Dendritic cell treated with granulocyte-macrophage colony-stimulating factor and Interleukin-4, amounts not matched to agents 40 ng/mL and 50 ng/mL, for 4 days (primary cell): ENCODE measurements around the gene TARS2.

Experiments
- H3K27ac Mint-ChIP-seq: one replicate; pipeline ENCODE4 v1.8.0; 2022; ENCODE audit warnings: mild to moderate bottlenecking, mixed read lengths
- H3K27me3 Mint-ChIP-seq: one replicate; pipeline ENCODE4 v1.8.0; 2022; ENCODE audit warnings: mild to moderate bottlenecking, mixed read lengths
- H3K36me3 Mint-ChIP-seq: one replicate; pipeline ENCODE4 v1.8.0; 2022; ENCODE audit warnings: low read depth, mixed read lengths
- H3K4me1 Mint-ChIP-seq: one replicate; pipeline ENCODE4 v1.8.0; 2022; ENCODE audit warnings: low read depth, mixed read lengths
- H3K4me3 Mint-ChIP-seq: one replicate; pipeline ENCODE4 v1.8.0; 2022; ENCODE audit warnings: mild to moderate bottlenecking, moderate library complexity, mixed read lengths
- H3K9me3 Mint-ChIP-seq: one replicate; pipeline ENCODE4 v1.8.0; 2022; ENCODE audit warnings: mixed read lengths
- intact Hi-C: fragments of 100-400 bp; cut with micrococcal nuclease; formaldehyde crosslinking; loops from one replicate; pipeline ENCODE4 v1.15.0; 2022

TARS2 gene

GRCh38 chr1:150551784-150552127 lies 64.5 kb downstream of the TARS2 start:
- H3K9me3 Mint-ChIP-seq = no peaks in the 10 kb centered on the region
- no peaks in the 10 kb centered on the region for H3K27me3 Mint-ChIP-seq
- H3K36me3 Mint-ChIP-seq = peaks cover 72% of the 10 kb centered on the region
- intact Hi-C loops = loop anchor here (1.0 to 5.0 kb wide), 2 partner anchors 10 to 89 kb away; no protein-coding TSS in a partner anchor
- peaks cover 59% of the 10 kb centered on the region for H3K4me1 Mint-ChIP-seq
- H3K27ac Mint-ChIP-seq = peak overlapping the region; percentile 99
- peak overlapping the region; percentile 99 for H3K4me3 Mint-ChIP-seq

- H3K27me3 Mint-ChIP-seq = no peaks in the 10 kb centered on the region
- H3K36me3 Mint-ChIP-seq = peaks cover 77% of the 10 kb centered on the region
- H3K27ac Mint-ChIP-seq = peak overlapping the region; percentile 99
- H3K4me3 Mint-ChIP-seq = peak overlapping the region; percentile 99
- no peaks in the 10 kb centered on the region for H3K9me3 Mint-ChIP-seq
- peaks cover 65% of the 10 kb centered on the region for H3K4me1 Mint-ChIP-seq
- intact Hi-C loops = loop anchor here (1.0 to 5.0 kb wide), 2 partner anchors 9 to 90 kb away; no protein-coding TSS in a partner anchor
Measured at GRCh38 chr1:150552128-150552910, 65.1 kb downstream of the TARS2 start.

- intact Hi-C loops = loop anchor here (1.0 to 5.0 kb wide), 2 partner anchors 8 to 91 kb away; no protein-coding TSS in a partner anchor
- Mint-ChIP-seq H3K4me3 (peak overlapping the region; percentile 99), H3K9me3 (no peaks in the 10 kb centered on the region), H3K4me1 (peaks cover 71% of the 10 kb centered on the region), H3K27ac (peak overlapping the region; percentile 99), H3K36me3 (peaks cover 83% of the 10 kb centered on the region), H3K27me3 (no peaks in the 10 kb centered on the region)
Measured at GRCh38 chr1:150552911-150553289, 65.7 kb downstream of the TARS2 start.

GRCh38 chr1:150553392-150554085 lies 66.3 kb downstream of the TARS2 start:
- intact Hi-C loops = loop anchor here (5.0 kb wide), 1 partner anchor 91 kb away; no protein-coding TSS in a partner anchor
- peaks cover 90% of the 10 kb centered on the region for H3K36me3 Mint-ChIP-seq
- peaks cover 77% of the 10 kb centered on the region for H3K4me1 Mint-ChIP-seq
- peak overlapping the region; percentile 99 for H3K4me3 Mint-ChIP-seq
- H3K27ac Mint-ChIP-seq = peak overlapping the region; percentile 99
- no peaks in the 10 kb centered on the region for H3K27me3 Mint-ChIP-seq
- H3K9me3 Mint-ChIP-seq = no peaks in the 10 kb centered on the region

GRCh38 chr1:150554086-150554452 lies 66.8 kb downstream of the TARS2 start:
- Mint-ChIP-seq H3K27ac (peak overlapping the region; percentile 99), H3K4me1 (peaks cover 82% of the 10 kb centered on the region), H3K27me3 (no peaks in the 10 kb centered on the region), H3K36me3 (peaks cover 95% of the 10 kb centered on the region), H3K4me3 (peak overlapping the region; percentile 37), H3K9me3 (no peaks in the 10 kb centered on the region)
- intact Hi-C loops = loop anchor here (5.0 kb wide), 1 partner anchor 92 kb away; no protein-coding TSS in a partner anchor

GRCh38 chr1:150555198-150555970 lies 68.2 kb downstream of the TARS2 start:
- Mint-ChIP-seq H3K36me3 (peaks cover 96% of the 10 kb centered on the region), H3K27ac (peak overlapping the region; percentile 99), H3K4me3 (no peak overlapping the region), H3K4me1 (peaks cover 95% of the 10 kb centered on the region), H3K9me3 (no peaks in the 10 kb centered on the region), H3K27me3 (no peaks in the 10 kb centered on the region)
- intact Hi-C loops = no loop called here

GRCh38 chr1:150555971-150556865 lies 69.0 kb downstream of the TARS2 start:
- H3K9me3 Mint-ChIP-seq = no peaks in the 10 kb centered on the region
- H3K36me3 Mint-ChIP-seq = peaks cover 96% of the 10 kb centered on the region
- peaks cover 100% of the 10 kb centered on the region for H3K4me1 Mint-ChIP-seq
- no peak overlapping the region for H3K4me3 Mint-ChIP-seq
- no peaks in the 10 kb centered on the region for H3K27me3 Mint-ChIP-seq
- intact Hi-C loops = no loop called here
- H3K27ac Mint-ChIP-seq = peak overlapping the region; percentile 99

- peaks cover 100% of the 10 kb centered on the region for H3K4me1 Mint-ChIP-seq
- peaks cover 100% of the 10 kb centered on the region for H3K36me3 Mint-ChIP-seq
- H3K27ac Mint-ChIP-seq = peak overlapping the region; percentile 99
- H3K9me3 Mint-ChIP-seq = no peaks in the 10 kb centered on the region
- H3K27me3 Mint-ChIP-seq = no peaks in the 10 kb centered on the region
- H3K4me3 Mint-ChIP-seq = no peak overlapping the region
- intact Hi-C loops = no loop called here
Measured at GRCh38 chr1:150557065-150557600, 69.9 kb downstream of the TARS2 start.
